GM18868 (cell line): Measurements from ENCODE around the gene METAP2.

ENCODE experiments used
- ATAC-seq: cut with Tn5 transposase; IDR thresholded peaks from one replicate; pipeline ENCODE4 v1.9.1; 2021; ENCODE audit warnings: mild to moderate bottlenecking, moderate library complexity; ENCODE audit not compliant: unreplicated experiment

METAP2 gene

GRCh38 chr12:95548539-95549391 lies 74.8 kb downstream of the METAP2 start:
- peak; percentile 62 for ATAC-seq

DNA sequence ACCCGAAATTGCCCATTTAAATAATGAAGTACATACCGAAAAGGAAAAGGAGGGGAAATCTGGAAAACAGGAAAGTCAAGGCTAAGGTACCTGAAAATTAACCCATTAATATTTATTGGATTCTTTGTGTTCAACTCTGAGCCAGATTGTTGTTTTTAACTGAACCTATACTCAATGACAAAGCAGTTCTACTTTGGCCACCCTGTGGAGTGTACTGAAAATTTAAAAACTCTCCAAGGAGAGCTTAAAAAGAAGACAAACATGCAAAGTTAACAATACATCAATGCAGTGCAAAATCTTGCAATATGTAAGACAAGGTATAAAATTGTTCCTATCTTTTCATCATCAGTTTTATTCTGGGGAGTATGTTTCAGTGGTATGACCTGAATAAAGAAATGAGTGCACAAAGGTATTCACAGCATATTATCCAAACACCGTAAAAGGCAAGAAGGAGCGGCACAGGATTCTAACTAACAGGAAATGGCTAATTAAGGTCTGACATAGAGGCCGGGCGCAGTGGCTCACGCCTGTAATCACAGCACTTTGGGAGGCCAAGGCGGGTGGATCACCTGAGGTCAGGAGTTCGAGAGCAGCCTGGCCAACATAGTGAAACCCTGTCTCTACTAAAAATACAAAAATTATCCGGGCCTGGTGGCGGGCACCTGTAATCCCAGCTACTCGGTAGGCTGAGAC lies 75.6 kb downstream of the METAP2 start:
- no peak for ATAC-seq

- ATAC-seq = no peak
Measured at GRCh38 chr12:95551305-95551704, 77.4 kb downstream of the METAP2 start, which contains the start of gene USP44. USP44 (minus strand) TSS chr12:95551476; CDS start chr12:95534256, 17,220 bp downstream.

DNA sequence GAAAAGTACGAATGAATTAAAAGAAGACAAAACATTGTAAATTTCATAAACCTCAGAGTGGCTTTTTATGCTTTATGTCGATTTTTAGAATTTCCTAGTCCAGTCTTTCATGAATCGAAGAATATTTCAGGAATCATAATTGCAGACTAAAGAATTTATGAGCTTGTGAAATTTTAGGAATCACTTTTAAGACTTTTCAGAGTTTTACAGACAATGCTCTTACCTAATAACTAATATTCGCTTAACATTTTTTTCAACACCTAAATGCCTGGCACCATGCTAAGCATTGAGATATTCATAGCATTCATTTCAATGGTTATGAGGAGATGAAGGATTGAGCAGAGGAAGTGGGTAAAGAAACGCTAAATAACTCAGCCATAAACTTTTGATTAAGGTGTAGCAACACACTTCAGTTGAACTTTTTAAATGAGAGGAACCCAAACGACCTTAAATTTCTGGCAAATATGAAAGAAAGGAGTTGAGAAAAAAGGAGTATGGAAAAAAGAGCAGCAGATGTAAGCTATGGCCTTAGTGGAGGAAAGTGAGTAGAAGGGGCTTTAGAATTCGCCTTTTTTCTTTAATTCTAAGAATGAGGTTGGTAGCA lies 78.1 kb downstream of the METAP2 start:
- ATAC-seq = no peak

GRCh38 chr12:95553197-95553943 lies 79.4 kb downstream of the METAP2 start:
- no peak for ATAC-seq

GRCh38 chr12:95554532-95555071 lies 80.7 kb downstream of the METAP2 start:
- no peak for ATAC-seq

DNA sequence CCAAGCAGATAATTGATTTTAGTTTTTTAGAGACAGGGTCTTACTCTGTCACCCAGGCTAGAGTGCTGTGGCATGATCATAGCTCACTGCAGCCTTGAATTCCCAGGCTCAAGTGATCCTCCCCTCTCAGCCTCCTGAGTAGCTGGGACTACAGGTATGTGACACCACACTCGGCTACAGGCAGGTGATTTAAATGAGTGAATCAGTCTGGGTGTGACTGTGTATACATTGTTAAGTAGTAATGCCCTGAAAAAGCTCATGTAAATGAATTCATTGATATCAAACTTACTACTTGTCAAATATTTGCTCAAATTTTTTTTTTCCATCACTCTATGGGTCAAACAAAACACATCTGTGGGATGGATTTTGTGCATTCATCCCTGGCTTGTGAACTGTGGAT lies 83.7 kb downstream of the METAP2 start:
- ATAC-seq = no peak
